ENCODE measurements around the gene NRP2.

The NRP2 gene, protein sequence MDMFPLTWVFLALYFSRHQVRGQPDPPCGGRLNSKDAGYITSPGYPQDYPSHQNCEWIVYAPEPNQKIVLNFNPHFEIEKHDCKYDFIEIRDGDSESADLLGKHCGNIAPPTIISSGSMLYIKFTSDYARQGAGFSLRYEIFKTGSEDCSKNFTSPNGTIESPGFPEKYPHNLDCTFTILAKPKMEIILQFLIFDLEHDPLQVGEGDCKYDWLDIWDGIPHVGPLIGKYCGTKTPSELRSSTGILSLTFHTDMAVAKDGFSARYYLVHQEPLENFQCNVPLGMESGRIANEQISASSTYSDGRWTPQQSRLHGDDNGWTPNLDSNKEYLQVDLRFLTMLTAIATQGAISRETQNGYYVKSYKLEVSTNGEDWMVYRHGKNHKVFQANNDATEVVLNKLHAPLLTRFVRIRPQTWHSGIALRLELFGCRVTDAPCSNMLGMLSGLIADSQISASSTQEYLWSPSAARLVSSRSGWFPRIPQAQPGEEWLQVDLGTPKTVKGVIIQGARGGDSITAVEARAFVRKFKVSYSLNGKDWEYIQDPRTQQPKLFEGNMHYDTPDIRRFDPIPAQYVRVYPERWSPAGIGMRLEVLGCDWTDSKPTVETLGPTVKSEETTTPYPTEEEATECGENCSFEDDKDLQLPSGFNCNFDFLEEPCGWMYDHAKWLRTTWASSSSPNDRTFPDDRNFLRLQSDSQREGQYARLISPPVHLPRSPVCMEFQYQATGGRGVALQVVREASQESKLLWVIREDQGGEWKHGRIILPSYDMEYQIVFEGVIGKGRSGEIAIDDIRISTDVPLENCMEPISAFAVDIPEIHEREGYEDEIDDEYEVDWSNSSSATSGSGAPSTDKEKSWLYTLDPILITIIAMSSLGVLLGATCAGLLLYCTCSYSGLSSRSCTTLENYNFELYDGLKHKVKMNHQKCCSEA

DNA sequence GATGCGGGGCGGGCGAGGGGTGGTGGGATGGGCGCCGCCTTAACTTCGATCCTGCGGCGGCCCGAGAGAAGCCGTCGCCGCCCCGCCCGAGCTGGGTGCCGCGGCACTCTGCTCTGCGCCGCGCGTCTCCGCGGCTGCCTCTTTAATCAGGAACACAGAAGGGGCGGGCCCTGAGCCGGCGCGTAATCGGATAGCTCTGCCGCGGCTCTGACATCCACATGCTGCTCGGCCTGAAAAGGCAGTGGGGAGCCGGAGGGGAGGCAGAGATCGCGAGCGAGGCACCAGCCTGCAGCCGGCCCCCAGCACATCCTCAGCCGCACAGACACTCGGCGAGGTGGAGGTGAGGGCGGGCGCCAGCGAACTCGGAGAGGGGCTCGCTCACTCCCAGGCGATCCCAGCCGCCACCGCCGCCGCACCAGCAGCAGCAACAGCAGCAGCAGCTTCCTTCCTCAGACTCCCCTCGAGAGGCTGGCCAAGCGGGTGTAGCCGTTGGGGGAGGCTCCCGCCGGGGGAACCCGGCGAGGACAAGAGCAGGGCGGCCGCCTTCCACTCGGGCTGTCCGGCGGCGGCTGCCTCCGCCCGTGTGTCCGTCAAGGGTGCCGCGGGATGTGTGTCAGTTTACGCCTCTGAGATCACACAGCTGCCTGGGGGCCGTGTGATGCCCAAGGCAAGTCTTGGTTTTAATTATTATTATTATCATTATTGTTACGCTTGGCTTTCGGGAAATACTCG is at the start of gene NRP2:
Gene NRP2 (plus strand): TSS at position 263 of the 732 bp plus-strand sequence. CDS start 790 bp downstream, outside the sequence.
- DNase-seq = peak; percentile 96

DNA sequence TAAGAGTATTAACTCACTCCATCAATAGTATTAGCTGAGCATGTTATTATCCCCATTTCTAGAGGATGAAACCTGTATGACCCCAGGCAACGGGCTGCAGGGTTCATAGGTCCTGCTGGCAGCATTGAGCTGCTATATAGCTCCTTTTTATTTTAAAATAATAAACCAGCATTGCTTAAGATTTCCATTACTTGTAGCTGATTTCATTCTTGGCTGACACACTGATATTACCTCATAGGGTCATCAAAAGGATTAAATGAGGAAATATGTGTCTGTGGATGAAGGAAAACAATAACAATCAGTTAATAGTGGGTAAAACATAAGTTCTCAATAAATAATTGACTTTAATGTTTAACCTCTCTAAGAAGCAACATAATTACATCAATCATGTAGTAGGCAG is 48.3 kb upstream of the NRP2 start:
- no peak for DNase-seq

DNA sequence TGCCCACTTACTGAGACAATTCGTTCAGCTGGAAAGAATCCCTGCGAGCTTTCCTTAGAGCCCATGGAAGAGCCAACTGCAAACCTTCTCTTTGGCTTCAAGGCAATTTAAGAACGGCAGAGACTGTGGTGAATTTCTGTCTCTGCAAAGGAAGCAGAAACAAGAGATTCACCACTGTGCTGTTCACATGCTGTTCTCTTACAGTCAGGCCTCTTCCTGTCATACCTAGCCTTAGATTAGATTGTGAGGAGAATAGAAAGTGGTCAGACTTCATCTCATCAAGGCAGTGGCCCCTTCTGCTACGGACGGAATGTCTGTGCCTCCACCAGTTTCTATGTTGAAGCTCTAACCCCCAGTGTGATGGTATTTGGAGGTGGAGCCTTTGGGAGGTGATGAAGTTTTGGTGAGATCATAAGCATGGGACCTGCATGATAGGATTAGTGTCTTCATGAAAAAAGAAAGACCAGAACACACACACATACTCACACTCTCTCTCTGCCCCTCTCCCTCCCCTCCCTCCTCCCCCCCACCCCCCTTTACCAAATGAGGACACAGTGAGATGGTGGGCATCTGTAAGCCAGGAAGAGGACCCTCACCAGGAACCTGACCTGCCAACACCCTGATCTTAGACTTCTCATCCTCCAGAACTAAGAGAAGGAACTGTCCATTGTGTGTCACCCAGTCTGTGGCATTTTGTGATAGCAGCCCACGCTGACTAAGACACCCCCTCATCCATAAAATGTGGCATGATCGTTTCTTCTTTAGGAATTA is 45.6 kb upstream of the NRP2 start:
- no peak for DNase-seq

DNA sequence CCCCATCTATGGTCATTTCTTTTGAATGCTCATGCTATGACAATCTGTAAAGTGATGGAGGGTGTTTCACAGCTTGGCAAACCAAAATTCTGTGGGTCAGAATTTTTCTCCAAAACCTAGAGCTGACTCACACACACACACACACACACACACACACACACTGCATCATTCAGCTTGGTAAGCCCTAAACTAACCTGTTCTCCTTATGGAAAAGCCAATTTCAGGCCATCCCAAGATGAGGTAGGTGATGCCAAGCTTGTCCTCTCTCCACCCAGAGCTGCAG is 45.0 kb upstream of the NRP2 start:
- DNase-seq = no peak

DNA sequence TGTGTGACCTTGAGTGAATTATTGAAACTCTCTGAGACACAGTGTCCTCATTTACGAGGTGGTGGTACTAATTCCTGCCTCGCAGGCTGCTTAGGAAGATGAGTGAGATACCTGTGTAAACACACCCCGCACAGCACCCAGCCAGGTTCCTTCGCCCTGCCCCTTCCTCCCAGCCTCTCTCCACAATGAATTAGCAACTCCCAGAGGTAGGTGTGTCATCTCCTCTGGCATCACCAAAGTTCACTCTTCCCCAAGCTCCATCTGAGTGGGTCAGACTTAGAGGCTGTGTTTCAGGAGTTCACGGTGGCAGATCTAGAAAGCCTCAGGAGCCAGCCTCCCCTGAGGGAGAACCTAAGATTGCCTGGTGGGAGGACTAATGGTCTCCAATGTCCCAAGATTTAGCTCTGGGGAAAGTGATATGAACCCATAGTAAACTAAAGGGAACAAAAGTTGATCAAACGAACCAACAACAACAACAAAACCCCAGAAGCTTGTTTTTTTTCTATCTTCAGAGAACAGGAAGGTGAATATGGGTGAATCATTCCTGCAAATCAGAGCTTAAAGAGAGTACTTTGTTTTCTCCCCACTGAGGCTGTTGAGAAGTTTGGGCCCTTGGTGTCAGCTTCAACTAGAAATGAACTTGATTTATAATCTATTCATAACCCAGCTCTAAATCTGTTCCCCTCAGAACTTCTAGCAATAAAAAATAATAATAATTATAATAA is 44.4 kb upstream of the NRP2 start:
- DNase-seq = no peak

DNA sequence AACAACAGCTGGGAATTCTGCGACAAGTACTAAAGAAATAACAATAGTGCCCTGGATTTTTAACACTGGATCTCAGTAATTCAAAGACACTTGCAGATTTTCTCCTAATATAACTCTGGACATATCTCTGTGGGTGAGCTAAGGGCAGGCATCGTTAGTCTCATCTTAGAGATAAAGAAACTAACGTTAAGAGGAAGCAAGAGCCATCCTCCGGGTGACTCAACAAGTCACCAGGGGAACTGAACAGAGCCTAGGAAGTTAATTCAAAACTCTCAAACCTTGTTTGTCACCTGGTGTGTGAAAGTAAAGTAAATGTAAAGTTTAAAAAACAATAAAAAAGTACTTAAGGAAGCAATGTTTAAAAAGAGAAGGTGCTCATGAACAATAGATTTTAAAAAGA is 41.6 kb upstream of the NRP2 start:
- no peak for DNase-seq

DNA sequence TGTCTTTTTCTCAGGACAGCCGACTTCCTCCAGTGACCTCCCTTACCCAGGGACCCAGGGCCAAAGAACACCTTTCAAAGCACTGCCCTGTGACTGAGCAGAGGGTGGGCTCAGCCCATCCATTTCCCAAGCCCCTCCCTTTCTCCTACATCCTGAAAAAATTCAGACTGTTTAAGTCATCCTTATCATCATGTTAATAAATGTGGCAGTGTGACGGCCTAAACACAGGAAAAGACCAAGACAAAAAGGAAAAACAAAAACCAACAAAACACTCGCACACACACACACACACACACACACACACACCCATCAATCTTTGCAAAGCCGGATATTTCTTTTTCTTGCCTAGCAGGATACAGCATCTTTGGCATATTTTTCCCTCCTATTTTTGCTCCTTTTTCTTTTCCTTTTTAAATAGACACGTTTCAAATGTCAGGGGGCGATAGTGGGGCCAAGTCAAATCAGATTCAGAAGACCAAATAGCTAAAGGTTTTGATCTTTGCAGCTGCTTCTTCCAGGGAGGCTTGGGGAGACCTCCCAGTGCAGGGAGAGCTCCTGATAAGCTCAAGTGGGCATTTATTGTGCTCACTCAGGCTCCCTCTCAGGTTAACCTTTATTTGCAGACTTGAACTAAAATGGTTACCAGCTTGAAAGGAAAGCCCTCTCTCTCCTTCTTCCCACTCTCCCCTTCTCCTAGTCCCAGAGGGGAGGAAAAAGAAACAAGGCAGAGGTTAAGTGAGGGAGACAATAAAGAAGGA is 39.5 kb upstream of the NRP2 start:
- DNase-seq = no peak

DNA sequence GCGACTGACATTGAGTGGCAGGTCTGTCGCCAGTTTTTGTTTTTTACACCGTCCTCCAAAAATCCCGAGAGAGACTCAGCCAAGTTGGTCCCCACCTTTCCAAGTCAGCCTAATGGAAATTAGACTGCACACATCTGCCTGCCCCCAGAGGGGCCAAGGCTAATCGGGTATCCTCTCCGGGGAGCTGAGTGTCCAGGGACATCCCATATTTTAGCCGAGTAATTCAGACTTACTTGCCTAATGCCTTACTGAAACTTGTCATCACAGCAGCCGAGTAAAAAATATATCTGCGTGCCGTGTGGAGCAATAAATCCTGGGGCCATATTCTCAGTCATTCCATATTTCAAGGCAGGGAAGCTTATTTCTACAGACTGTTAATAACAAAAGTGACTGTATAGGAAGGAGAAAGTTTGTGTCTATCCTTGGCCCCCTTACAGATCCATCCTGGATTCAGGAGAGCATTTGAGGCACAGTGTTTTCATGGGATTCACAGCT is 38.9 kb upstream of the NRP2 start:
- DNase-seq = no peak

DNA sequence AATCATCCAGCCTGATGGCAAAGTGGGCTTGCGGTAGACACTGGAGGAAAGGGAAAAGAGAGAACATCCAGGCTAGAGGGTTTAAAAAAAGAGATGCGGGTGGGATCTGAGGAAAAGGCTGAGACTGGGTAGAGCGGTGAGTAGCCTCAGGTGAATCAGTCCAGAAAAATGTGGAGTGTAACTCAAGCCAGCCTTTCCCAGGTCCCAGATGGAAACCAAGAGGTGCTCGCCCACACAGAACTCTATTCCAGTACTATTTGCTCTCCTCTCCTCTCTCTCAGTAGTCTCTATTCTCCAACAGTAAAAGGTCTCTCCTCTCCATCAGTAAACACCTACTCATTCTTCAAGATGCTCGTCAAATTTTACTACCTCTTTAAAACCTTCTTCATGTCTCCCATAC is 38.3 kb upstream of the NRP2 start:
- no peak for DNase-seq

DNA sequence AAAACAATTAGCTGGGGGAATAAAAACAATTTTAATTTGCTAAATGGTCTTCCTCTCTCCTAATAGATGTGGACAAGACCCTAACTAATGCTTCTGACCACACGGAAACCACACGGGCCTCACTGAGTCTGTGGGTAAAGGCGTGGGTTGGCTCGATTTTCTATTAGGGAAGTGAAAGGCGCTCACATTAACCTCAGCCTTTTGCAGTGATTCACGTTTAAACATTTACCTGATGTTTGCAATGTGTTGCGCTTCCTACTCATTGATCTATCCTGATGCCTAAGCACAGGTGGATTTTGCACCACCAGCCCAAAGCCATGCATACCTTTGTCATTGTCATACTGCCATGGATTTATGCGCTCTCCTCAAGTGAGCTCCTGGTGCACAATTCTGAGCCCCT is 35.6 kb upstream of the NRP2 start:
- no peak for DNase-seq

DNA sequence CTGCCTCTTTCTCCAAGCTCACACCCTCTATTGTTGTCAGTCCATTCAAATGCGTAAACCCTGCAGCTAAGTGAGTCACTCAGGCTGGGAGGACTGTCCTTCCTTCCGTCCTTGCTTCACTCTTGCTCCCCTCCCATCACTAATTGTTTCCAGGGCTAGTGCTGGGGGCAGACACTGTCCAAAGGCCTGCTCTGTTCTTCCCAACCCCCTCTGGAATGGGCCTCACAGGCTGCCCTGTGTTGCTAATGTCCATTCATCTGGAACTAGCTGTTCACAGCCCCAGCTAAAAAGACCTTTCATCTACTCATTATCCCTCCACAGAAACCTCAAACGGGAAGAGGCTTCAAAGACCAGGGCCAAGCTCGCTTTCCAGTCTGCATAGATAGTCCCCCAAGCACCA is 31.9 kb upstream of the NRP2 start:
- DNase-seq = no peak

DNA sequence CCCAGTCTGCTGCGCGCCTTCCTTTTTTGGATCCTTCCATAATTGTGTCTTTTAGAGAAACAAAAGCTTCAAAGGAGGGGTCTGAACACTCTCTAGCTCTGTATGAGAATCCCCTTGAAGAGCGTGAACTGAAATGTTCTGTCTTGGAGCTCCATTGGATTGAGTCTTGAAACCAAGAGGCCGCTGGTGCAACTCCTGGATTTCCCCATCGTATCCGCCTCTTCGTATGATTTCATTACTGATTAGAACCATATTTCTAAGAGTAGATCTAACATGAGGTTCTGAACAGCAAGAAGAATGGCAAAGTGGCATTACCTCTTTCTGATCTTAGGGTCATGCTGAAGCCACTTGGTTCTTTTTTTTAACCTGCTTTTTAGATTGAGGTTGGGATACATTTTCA is 31.4 kb upstream of the NRP2 start:
- DNase-seq = no peak

DNA sequence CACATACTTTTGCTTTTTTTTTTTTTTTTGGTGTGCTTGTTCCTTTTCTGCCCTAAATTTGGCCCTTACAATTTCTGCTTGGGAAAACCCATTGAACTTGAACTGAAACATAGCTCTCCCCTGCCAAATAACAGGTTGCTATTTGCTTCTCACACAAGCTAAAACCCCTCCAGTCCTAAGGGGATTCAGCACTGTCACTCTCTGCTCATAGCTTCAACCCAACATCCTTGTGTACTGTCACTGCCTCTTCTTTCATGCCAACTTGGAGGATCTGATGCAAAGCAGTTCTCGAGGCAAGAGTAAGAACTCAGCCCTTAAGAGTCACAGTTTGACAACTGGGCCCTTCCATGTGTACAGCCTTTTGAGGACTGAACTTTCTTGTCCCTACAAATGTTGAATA is 30.6 kb upstream of the NRP2 start:
- DNase-seq = no peak

DNA sequence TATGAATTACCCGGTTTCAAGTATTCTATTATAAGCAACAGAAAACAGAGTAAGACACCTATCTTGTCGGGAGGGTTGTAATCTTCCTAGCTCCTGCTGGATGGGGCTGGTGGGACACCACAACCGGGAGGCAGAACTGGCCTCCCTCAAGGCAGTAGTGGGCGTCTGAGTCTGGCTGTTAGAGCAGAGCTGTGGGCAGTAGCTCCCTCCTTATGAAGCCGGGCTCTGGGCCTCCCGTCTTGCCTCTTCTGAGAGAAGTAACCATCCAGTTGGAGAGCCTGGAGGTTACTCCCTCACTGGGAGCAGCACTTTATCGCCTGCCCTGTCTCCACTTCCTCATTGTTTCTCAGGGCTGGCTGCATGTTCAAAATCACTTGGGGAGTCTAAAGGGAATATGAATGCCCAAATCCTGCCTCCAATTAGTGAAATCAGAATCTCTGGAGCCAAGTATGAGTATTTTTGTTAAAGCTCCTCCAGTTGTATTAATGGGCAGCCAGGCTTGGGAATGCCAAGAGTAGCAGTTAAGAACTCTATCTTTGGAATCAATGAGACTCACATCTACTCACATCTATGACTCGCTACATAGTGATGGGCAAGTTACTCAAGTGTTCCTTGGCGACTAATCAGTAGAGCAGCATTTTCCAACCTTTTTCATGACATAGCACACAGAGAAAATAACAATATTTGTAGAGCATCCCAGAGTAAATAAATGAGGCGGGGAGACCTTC is 27.3 kb upstream of the NRP2 start:
- no peak for DNase-seq

DNA sequence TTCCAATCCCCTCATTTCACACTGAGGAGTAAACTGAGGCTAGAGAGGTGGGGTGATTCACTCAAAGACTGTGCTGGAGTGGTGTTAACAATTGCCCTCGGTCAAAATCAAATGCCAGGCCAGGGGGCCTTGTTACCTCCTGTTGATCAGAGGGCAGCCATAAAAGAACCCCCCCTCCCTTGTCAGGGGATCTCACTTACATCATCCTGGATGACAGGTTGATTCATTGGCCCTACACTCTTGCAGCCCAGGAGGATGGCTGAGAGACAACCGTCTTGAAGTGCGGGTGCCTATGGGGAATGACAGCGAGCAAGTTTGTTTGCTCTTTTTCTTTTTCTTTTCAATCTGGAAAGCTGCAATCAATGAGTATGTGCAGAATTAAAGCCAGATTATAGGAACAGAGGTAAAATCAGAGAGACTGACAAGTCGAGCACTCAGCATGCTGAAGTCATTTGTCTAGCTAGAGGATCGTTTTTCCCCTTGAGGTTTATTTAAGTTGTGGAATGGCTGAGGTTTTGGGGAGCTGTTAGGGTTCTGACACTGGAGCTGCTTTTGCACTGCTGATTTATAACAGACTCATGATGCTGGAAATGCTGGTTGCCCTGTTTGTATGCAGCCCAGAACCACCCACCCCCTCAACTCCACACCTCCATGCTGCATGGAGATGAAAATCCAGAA is 26.4 kb upstream of the NRP2 start:
- no peak for DNase-seq

DNA sequence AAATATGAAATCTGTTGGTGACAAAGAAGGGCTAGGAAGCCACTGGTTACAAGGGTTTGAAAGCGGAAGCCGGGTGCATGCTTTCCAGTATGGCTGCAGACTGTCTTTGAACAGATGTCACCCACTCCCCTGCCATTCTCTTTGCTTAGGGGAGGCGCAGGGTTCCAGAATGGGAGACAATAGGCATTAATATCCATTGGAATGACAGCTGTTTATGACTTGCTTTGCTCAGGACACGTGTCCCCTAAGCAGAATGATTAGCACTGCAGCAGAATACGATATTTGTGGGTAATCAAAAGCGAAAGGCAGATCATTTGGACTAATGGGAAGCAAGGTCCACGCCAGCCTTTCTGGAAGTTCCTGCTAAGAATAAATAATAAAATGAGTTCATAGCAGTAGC is 25.8 kb upstream of the NRP2 start:
- peak; percentile 43 for DNase-seq

DNA sequence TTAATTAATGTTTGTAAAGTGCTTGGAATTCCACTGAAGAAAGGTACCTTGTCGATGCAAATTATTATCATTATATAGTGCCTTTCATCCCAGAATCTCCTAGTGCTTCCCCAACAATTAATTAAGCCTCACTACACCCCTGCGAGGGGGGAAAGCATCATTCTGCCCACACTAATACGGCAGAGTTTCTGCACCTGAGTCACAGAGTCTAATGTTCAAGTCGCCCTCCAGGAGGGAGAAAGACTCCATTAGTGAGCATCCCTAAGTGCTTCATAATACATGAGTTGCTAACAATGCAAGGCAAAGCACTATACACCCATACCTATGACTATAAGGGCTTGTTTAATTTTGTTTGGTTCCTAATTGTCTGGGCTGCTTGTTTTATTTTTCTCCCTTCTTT is 25.4 kb upstream of the NRP2 start:
- no peak for DNase-seq

DNA sequence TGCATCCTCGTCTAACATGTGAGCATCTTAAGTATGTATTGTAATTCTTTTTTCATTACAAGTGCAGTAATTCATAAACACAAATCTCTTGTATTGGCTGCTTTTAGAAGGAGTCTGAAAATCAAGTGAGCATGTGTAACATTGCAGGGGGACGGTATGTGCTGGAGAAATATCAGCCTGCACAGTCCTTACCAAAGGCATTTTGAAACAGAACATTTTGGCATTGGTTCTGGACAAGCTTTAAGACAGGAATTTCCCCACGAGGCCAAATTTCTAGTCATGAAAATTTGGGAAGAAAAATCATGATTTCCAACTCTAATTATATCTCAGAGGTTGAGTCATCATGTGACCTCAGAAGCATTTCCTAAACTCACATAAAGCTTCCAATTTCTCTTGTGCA is 24.7 kb upstream of the NRP2 start:
- no peak for DNase-seq

DNA sequence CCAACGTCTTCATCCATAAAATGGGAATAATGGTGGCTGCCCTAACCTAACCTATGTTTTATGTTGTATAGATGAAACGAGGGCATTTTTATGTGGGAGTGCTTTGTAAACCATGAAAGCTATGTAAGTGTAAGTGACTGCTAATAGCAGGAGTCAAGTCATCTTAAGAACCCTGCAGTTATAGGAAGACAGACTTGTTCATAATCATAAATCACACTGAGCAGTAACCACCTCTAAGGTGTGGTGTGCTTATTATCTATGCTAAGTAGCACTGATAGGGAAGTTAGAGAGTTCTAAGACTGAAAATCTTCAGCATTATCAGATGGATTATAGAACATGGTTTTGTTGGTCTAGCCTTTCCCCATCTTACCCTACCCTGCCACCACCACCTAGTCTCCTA is 24.2 kb upstream of the NRP2 start:
- no peak for DNase-seq

DNA sequence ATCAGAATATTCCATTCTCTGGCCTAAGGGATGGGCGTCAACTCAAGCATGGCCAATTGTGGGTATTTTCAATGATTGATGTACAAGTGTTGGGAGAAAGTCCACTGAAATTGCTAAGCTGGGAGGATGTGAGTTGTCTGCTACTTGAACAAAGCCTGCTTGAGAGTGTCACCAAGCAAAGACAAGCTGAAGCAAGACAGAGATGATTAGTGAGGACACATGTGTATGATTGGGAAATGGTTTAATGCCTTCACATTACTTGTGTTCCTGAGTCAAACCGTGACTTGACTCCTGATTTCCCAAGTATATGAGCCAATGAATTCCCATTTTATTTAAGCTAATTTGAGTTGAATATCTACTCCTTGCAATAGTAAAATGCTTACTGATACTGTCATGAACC is 23.7 kb upstream of the NRP2 start:
- DNase-seq = no peak

Data from NCI-H82 (cell line).